ENCODE measurements around the gene SCN8A. TPM values are rescaled to one million over a fixed set of nuclear protein-coding genes. Genes with fewer than 3 reads are reported as not detected.

Gene SCN8A
- total and polyA plus RNA-seq, 2 experiments from 2014 or later = 4.6 to 23.9 TPM

- TF ChIP-seq ZNF462 (CRISPR knock-in tag; IDR thresholded peaks at IDR 0.05) = no peak
- no peak for TF ChIP-seq CREB1 (CRISPR knock-in tag; IDR thresholded peaks at IDR 0.05; ENCODE audit: low read depth)
- no peak for TF ChIP-seq NANOG (IDR thresholded peaks at IDR 0.05; ENCODE audit: borderline replicate concordance)
- no peak for TF ChIP-seq EZH2 (IDR thresholded peaks at IDR 0.05; ENCODE audit: low read depth, unreplicated experiment)
These were observed 95.7 kb downstream of the SCN8A start (continued) for GRCh38 chr12:51686727-51687126.

- no peaks in the 10 kb centered on the region for H3F3A ChIP-seq (replicated peaks; ENCODE audit: low read depth)
- H4K20me1 ChIP-seq (replicated peaks; ENCODE audit: insufficient read depth) = no peaks in the 10 kb centered on the region; the same call in 1 of the 2 replicates
- H3K79me2 ChIP-seq (replicated peaks; ENCODE audit: insufficient read depth) = no peaks in the 10 kb centered on the region
- DNase-seq (ENCODE audit: low spot score) (no peak), ATAC-seq (peak; percentile 42; the same call in 2 of the 3 replicates)
- H3K4me1 ChIP-seq (ENCODE audit: insufficient read depth) = peaks cover 31% of the 10 kb centered on the region
- no peak overlapping the region for H3K4me3 ChIP-seq
- H3K4me2 ChIP-seq = no peak overlapping the region
- no peaks in the 10 kb centered on the region for H3K36me3 ChIP-seq (ENCODE audit: insufficient read depth)
- no peaks in the 10 kb centered on the region for H3K9me2 ChIP-seq (ENCODE audit: insufficient read depth)
- peak overlapping the region; percentile 8; the same call in 1 of the 2 replicates for H3K27ac ChIP-seq (ENCODE audit: low read depth)
- Mint-ChIP-seq H3K27me3 (ENCODE audit: insufficient read depth, low read depth, poor library complexity) (no peaks in the 10 kb centered on the region), H3K9me3 (no peaks in the 10 kb centered on the region), H3K4me3 (no peak overlapping the region), H3K36me3 (ENCODE audit: low read depth) (no peaks in the 10 kb centered on the region; the same call in 2 of the 3 replicates), H3K4me1 (peaks cover 41% of the 10 kb centered on the region), H3K27ac (peak overlapping the region; percentile 68)
- no peak overlapping the region for H2AFZ ChIP-seq
- H3K27me3 ChIP-seq (ENCODE audit: insufficient read depth) = no peaks in the 10 kb centered on the region
- TF ChIP-seq NANOG (IDR thresholded peaks at IDR 0.05; ENCODE audit: borderline replicate concordance) (no peak), CTCF (conservative IDR thresholded peaks at IDR 0.05; ENCODE audit: low read depth in 2 of 2) (no peak), ZNF114 (CRISPR knock-in tag; IDR thresholded peaks at IDR 0.05) (no peak), STAT1 (IDR thresholded peaks at IDR 0.05; ENCODE audit: unreplicated experiment) (no peak), ZNF462 (CRISPR knock-in tag; IDR thresholded peaks at IDR 0.05) (no peak), EZH2 (IDR thresholded peaks at IDR 0.05; ENCODE audit: low read depth, unreplicated experiment) (no peak), EZH2phosphoT487 (IDR thresholded peaks at IDR 0.05; ENCODE audit: unreplicated experiment) (no peak)
These were observed 96.1 kb downstream of the SCN8A start for GRCh38 chr12:51687177-51687576.

Measured in GM23338 (cell line).